ENCODE results near the gene UVRAG.
A peak's percentile ranks its signal among the peaks of the same experiment; 100 is the strongest.

UVRAG gene

GRCh38 chr11:75814677-75815344, at the start of gene UVRAG:
Gene UVRAG (plus strand): TSS chr11:75815210. CDS start chr11:75815408, 198 bp downstream.
- DNase-seq: peak; percentile 100

GRCh38 chr11:75766443-75767227, 48.4 kb upstream of the UVRAG start:
- no peak for DNase-seq

GRCh38 chr11:75767228-75767572, 47.8 kb upstream of the UVRAG start:
- peak; percentile 22 for DNase-seq

- no peak for DNase-seq
Measured at GRCh38 chr11:75767793-75768111, 47.3 kb upstream of the UVRAG start.

- peak; percentile 89 for DNase-seq
Measured at GRCh38 chr11:75768112-75768908, 46.7 kb upstream of the UVRAG start, which contains the start of gene DGAT2. Gene DGAT2 (plus strand): TSS chr11:75768778. CDS start chr11:75768992, 214 bp downstream.

- DNase-seq: no peak
Measured at GRCh38 chr11:75768909-75769771, 45.9 kb upstream of the UVRAG start.

- DNase-seq: peak; percentile 56
Measured at GRCh38 chr11:75770102-75770501, 44.9 kb upstream of the UVRAG start.

- no peak for DNase-seq
Measured at GRCh38 chr11:75771646-75772410, 43.2 kb upstream of the UVRAG start.

- peak; percentile 58 for DNase-seq
Measured at GRCh38 chr11:75773595-75774353, 41.2 kb upstream of the UVRAG start.

- no peak for DNase-seq
Measured at GRCh38 chr11:75775056-75775455, 40.0 kb upstream of the UVRAG start.

- no peak for DNase-seq
Measured at GRCh38 chr11:75776546-75776945, 38.5 kb upstream of the UVRAG start.

GRCh38 chr11:75777461-75778110, 37.4 kb upstream of the UVRAG start:
- peak; percentile 51 for DNase-seq

GRCh38 chr11:75778962-75779361, 36.0 kb upstream of the UVRAG start:
- no peak for DNase-seq

GRCh38 chr11:75779960-75780359, 35.0 kb upstream of the UVRAG start:
- peak; percentile 70 for DNase-seq

- DNase-seq: no peak
Measured at GRCh38 chr11:75780888-75781287, 34.1 kb upstream of the UVRAG start.

GRCh38 chr11:75781296-75781695, 33.7 kb upstream of the UVRAG start:
- no peak for DNase-seq

GRCh38 chr11:75781831-75782230, 33.2 kb upstream of the UVRAG start:
- DNase-seq: no peak

- DNase-seq: no peak
Measured at GRCh38 chr11:75782540-75783263, 32.3 kb upstream of the UVRAG start.

- DNase-seq: no peak
Measured at GRCh38 chr11:75783416-75784084, 31.5 kb upstream of the UVRAG start.
